Activated CD8-positive, alpha-beta memory T cell treated with anti-CD3 and anti-CD28 coated beads for 24 hours (primary cell): ENCODE measurements around the gene RBMS3.

Source experiments
- DNase-seq: peaks from one replicate; pipeline ENCODE4 v3.0.0-alpha.2; 2020

RBMS3 gene

GRCh38 chr3:29279286-29279685 is 1.6 kb upstream of the RBMS3 start:
- DNase-seq = no peak

GRCh38 chr3:29279806-29280205 is 1.1 kb upstream of the RBMS3 start:
- no peak for DNase-seq

GRCh38 chr3:29281094-29281343 is 148 bp downstream of the RBMS3 start:
- no peak for DNase-seq

- DNase-seq = no peak
These were observed 722 bp downstream of the RBMS3 start for GRCh38 chr3:29281344-29282241.

GRCh38 chr3:29282427-29283230 is 1.8 kb downstream of the RBMS3 start:
- DNase-seq = no peak

- no peak for DNase-seq
These were observed 2.6 kb downstream of the RBMS3 start for GRCh38 chr3:29283231-29284119.

GRCh38 chr3:29284497-29284896 is 3.6 kb downstream of the RBMS3 start:
- DNase-seq = no peak

- no peak for DNase-seq
These were observed 4.7 kb downstream of the RBMS3 start for GRCh38 chr3:29285471-29286071.

GRCh38 chr3:29286478-29287240 is 5.8 kb downstream of the RBMS3 start:
- DNase-seq = no peak

- DNase-seq = no peak
These were observed 9.7 kb downstream of the RBMS3 start for GRCh38 chr3:29290596-29290995.

- no peak for DNase-seq
These were observed 10.6 kb downstream of the RBMS3 start for GRCh38 chr3:29291260-29291981.

GRCh38 chr3:29291982-29292363 is 11.1 kb downstream of the RBMS3 start:
- DNase-seq = no peak

GRCh38 chr3:29293421-29293820 is 12.6 kb downstream of the RBMS3 start:
- DNase-seq = no peak

- no peak for DNase-seq
These were observed 17.1 kb downstream of the RBMS3 start for GRCh38 chr3:29297998-29298397.

GRCh38 chr3:29301332-29302019 is 20.6 kb downstream of the RBMS3 start:
- no peak for DNase-seq

- DNase-seq = no peak
These were observed 21.7 kb downstream of the RBMS3 start for GRCh38 chr3:29302619-29303018.

- no peak for DNase-seq
These were observed 26.4 kb downstream of the RBMS3 start for GRCh38 chr3:29307295-29307694.

- no peak for DNase-seq
These were observed 30.0 kb downstream of the RBMS3 start for GRCh38 chr3:29310865-29311264.

- no peak for DNase-seq
These were observed 30.9 kb downstream of the RBMS3 start for GRCh38 chr3:29311795-29312194.

GRCh38 chr3:29312395-29312794 is 31.5 kb downstream of the RBMS3 start:
- DNase-seq = no peak

- DNase-seq = no peak
These were observed 32.1 kb downstream of the RBMS3 start for GRCh38 chr3:29312960-29313452.
